NCI-H187 treated with DMSO at 0.1 percent for 48 hours (cell line): Measurements from ENCODE around the gene KLHL34.

Experiments
- DNase-seq: peaks from one replicate; lab custom pipeline; 2025; lab: John Stamatoyannopoulos, UW

Gene KLHL34

DNA sequence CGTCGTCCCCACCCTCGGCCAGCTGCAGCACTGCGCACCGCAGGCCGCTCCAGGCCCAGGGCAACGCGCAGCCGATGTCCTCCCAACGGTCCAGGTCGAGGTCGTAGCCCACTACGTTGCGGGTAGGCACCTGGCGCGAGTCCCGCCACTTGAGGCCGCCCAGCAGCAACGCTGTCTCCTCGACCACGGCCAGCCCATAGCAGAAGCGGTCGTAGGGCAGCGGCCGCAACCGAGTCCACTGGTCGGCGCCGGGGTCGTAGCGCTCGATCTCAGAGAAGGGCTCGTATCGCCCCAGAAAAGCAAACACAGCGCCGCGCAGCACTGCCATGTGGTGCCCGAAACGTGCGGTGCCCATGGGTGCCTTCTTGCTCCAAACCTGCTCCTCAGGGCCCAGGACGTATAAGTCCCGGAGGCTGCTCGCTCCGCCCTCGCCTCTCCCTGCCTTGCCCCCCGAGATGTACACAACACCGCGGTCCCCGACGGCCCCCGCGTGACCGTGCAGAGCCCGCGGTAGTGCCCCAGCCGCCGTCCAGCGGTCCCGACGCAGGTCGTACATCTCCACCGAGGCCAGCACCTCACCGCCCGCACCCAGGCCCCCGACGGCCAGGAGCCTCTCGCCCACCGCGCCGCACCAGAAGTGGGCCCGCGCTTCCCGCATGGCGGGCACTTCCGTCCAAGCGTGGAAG lies 2.1 kb downstream of the KLHL34 start:
- DNase-seq: no peak

DNA sequence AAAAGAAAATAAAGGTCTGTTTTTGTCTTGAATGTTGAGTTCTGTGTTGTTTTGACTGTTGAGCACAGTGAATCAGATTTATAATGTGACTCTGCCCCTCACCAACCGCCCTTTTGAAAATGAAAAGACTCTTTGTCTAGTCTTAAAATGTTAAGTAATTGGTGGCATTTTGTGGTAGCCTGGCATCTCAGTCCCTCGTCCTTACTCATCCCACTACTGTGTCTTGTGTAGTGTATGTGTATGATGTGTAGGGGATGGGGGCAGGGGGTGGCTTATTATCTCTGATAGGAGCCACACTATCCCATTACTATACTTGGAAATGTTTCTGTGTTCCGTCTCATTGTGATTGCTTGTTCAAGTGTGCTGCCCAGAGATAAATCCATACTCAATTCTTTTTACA lies 12.2 kb downstream of the KLHL34 start:
- DNase-seq: no peak

DNA sequence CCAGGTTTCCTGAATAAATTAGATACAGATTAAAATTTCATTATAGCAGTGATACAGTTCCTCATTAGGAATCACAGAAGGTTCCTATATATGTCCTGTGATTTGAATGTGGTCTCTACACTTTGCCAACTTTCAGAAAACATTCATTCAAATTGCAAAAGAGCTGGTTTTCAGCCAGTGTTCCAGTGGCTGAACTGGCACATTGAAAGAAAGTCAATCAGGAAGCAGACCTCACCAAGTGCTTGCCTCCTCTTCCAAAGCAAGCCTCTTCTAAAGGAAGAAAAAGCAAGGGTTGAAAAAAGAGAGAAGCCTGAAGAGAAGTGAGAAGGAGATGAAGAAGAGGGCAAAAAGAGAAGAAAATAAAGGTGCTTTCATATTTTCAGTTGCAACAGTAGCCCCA lies 12.7 kb downstream of the KLHL34 start:
- no peak for DNase-seq

DNA sequence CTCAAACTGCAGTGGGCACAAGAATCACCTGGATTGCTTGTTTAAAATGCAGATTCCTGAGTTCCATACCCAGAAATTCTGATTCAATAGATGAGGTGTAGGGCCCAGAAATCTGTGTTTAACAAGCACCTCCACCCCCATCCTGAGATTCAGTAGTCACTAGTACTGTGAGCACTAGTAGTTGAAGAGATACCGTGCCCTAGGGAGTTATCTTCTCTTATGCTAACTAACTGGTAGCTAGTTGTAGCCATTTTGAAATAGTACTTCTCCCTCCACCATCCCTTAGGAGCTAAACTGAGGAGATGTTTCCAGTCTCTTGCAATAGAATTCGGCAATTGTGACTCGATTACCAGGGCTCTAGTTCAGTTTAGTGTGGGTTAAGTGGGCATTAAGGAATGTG lies 18.4 kb downstream of the KLHL34 start:
- no peak for DNase-seq

DNA sequence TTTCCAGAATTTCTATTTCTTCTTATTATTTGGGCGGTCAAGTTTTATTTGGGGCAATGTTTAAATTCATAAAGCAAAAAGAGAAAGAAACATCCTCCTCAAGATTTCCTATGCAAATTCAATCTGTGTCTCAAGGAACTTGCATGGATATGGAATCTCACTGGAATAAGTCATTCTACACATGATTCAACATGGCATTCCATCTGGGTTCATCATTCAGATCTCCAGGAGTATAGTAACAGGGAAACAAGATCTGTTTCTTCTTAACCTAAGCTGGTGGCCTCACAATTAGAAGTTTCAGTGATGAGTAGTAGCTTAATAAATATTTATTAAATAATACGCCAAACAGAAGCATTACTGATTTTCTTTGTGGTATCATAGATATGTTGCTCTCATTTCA lies 19.8 kb downstream of the KLHL34 start:
- no peak for DNase-seq

DNA sequence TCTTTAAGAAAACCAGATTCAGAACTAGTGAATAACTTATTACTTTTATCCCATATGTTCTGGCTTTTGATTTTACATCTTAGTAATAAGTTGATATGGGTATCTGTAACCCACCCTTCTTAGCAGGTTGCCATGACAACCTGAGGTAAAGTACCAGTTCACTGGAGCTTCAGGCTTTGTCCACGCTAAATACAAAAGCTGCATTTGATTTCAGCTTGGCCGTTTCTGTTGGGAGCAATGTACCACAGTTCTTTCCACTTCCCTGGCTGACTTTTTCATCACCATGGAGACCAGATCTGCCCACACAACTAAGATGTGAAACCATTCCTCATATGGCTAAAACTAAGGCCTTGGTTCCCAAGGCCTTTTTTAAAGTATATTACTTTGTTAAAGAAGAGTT lies 26.1 kb downstream of the KLHL34 start:
- DNase-seq: no peak

DNA sequence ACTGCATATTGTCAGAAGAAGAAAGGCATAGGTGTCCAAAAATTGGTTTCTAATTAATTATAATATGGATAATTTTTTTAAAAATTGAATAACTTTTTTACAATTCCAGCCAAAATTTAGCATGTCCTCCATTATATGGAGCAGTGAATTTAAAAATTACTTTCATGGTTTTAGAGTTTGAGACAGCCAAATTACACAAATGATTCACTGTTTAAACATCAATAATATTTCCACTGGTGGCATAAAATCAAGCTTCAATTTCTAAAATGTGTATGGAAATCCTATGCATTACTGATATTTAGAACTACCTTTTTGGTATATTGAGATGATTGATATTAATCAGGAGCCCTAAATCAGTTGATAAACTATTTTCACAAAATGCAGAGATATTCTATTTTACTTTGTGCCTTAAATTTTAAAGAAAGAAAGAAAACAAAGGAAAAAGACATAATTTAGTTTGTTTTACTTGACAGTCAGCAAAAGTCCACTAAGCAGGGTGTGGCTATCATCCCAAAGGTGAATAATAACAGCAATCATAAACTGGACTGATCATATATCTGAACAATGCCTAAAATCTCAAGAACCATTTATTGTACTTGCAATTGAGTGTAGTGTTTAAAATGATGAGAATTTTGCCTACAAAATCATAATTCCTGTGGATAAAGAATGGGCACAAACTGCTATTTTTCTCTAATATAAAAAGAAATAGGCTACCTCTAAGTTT lies 34.2 kb downstream of the KLHL34 start:
- DNase-seq: no peak

DNA sequence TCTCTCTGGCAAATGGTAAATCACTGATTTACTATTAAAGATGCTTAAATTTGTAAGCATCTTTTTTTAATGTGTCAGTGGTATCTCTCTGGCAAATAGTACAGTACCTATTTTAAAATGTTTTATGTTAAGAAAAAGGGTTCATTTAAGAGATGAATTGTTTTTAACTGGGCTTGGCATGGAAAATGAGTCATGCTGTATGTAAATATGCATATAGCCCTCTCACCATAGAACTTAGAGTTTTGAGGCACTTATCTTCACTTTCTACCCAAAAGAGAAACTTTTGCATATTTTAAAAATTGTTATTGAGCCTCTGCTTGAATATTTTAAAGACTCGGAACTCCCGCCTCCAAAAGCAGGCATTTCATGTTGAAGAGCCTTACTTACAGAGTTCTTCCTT lies 37.9 kb downstream of the KLHL34 start:
- DNase-seq: no peak

DNA sequence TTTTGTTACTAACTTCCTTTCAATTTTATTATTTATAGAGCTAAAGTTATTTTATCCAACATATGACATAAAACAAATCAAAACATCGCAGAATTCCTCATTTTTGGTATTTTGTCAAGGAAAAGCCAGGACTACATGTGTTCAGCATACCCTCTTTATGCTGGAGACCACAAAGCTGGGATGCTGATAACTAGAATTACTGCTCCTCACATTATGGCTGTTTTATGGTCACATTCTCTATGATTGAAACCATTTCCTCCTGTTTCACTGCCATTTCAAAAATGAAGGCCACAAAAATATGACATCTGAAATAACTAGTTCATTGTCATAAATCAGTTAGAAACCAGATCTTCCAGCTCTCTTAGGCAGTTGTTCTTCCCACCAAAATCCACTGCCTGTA lies 41.7 kb downstream of the KLHL34 start:
- no peak for DNase-seq

DNA sequence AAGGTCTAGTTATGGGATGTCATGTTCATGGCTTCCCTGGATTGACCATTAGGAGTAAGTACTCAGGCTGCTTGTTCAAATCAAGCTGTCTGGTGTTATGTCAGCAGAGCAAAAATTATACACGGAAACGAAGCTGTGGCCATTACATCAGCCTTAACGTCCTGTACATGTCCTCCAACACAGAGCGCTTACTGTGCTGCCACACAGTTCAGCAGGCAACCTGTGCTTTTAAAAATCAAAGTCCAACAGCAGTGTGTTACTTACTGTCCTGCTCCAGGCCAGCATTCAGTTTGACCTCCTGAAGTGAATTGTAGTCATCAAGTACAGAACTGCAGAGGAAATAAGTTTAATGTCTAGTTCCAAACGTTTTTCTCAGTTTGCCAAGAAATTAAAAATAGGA lies 46.0 kb downstream of the KLHL34 start:
- no peak for DNase-seq

DNA sequence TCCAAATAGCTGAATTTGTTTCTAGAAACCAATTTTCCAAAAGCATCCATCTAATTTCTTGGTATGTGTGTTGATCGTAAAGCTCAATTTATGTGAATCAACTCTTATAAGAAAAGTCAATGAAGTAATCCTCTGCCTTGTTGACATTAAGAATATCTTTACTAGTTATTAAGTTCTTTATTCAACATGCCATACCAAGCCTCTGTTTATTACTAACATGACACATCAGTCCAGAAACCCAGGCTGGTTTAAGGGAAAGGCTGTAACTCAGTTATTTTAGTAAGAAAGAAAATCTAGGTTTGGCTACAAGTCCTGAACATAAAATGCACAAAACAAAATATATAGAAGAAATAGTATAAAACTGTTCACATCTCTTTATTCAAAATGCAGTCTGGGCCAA lies 48.0 kb downstream of the KLHL34 start:
- DNase-seq: no peak

DNA sequence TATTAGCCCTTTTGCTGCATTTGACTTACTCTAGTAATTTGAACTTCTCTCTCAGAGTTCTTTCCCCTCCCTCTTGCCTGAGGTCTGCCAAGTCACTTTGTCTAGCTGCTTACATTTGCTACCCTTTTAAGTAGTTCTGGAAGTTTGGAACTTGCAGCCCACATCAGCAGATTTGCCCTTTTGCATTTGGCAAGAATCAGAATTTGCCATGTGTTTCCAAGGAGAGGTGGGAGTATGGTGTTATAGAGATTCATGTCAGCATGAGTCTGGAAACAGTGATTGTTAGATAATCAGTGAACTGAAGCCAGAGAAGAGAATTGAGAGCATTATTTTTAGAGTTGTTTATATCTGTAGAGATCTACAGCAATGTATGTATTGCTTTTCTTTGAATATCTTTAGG lies 52.1 kb downstream of the KLHL34 start:
- no peak for DNase-seq
